ENCODE results near the gene RNF10.

DNA sequence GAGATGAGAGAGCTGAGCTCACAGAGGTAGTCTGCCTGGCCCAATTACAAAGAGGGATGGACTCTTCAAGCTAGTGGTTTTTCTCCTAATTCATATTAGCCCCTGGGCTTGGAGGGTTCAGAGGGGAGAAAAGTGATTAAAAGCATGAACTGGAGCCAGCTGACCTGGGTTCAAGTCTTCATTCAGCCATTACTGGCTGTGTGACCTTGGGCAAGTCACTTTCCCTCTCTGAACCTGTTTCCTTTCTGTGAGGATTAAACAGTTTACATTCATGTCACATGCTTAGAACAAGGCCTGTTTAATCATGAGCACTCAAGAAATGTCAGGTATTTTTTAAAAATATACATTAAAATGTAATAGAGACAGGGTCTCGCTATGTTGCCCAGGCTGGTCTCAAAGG lies 54.2 kb downstream of the RNF10 start:
- TF ChIP-seq CTCF (IDR thresholded peaks at IDR 0.05; ENCODE audit: poor library complexity) (no peak), EZH2 (IDR thresholded peaks at IDR 0.05; ENCODE audit: borderline replicate concordance) (no peak)

Measured in hepatocyte (in vitro differentiated cells).